ENCODE data around the gene CAPN11. TPM values are rescaled to one million over a fixed set of nuclear protein-coding genes. Genes with fewer than 3 reads are reported as not detected.

The CAPN11 gene
- total and polyA plus RNA-seq, 10 of the 15 experiments (the other 5 are each of a cell fraction or from before 2014, with no cell fraction given): 0.05 to 0.44 (median 0.31) TPM

- WGBS (ENCODE audit: insufficient coverage, insufficient replicate concordance, low lambda C conversion rate, missing lambda C conversion rate): 70% methylated on average over 2 of the region's 2 CpGs
- Histone ChIP-seq H3K27ac (ENCODE audit: control insufficient read depth, insufficient read depth) (no peak overlapping the region), H3K4me1 (ENCODE audit: control insufficient read depth, insufficient read depth, low read length) (peaks cover 6% of the 10 kb centered on the region; the same call in 1 of the 2 replicates), H3K4me3 (no peak overlapping the region), H3K79me2 (ENCODE audit: control insufficient read depth, insufficient read depth, low read length) (peaks cover 17% of the 10 kb centered on the region), H3K9ac (ENCODE audit: control insufficient read depth, insufficient read depth, low read length) (no peak overlapping the region), H4K20me1 (ENCODE audit: control insufficient read depth, insufficient read depth) (no peaks in the 10 kb centered on the region), H3K36me3 (ENCODE audit: control insufficient read depth in 2 of 2, insufficient read depth in 2 of 2, low read length in 1 of 2) (no peaks in the 10 kb centered on the region; a peak in 1 of 4 replicates), H3K4me2 (ENCODE audit: control insufficient read depth, insufficient read depth) (no peak overlapping the region), H3K27me3 (replicated peaks in 1 of 2; ENCODE audit: control insufficient read depth in 2 of 2, insufficient read depth in 2 of 2, low read length in 1 of 2) (no peaks in the 10 kb centered on the region), H2AFZ (ENCODE audit: control insufficient read depth, low read depth, low read length) (no peak overlapping the region), H3K9me3 (replicated peaks; ENCODE audit: control insufficient read depth, insufficient read depth, low read length) (no peaks in the 10 kb centered on the region)
- ATAC-seq (no peak), FAIRE-seq (no peak), DNase-seq (ENCODE audit: low read depth, low spot score) (no peak)
- BruUV-seq (replicated peaks): no TSS peak
- CTCF ChIA-PET: interaction anchor here (1.1 to 2.9 kb wide), 5 partner anchors 10 to 119 kb away, joined by 3 to 11 read pairs (median 5); no protein-coding TSS in a partner anchor
- SMC1A ChIA-PET (ENCODE audit: uncharacterized antibody, unreplicated experiment): interaction anchor here (0.8 to 2.4 kb wide), 3 partner anchors 14 to 34 kb away, joined by 3 to 6 read pairs (median 3); no protein-coding TSS in a partner anchor
- intact Hi-C loops (cut with micrococcal nuclease; ENCODE audit: unreplicated experiment): no loop called here
- RAD21 ChIA-PET (ENCODE audit: unreplicated experiment): interaction anchor here (0.6 kb wide), 1 partner anchor 124 kb away, joined by 3 read pairs; no protein-coding TSS in a partner anchor
- in situ Hi-C loops (cut with MboI): no loop called here
- no peak for TF ChIP-seq RAD21 (IDR thresholded peaks at IDR 0.05; ENCODE audit: insufficient read depth, low read depth, low read length)
- no peak for TF ChIP-seq SUPT20H (IDR thresholded peaks at IDR 0.05; ENCODE audit: borderline replicate concordance, control insufficient read depth, low read depth, low read length)
- TF ChIP-seq, protein P1, sequence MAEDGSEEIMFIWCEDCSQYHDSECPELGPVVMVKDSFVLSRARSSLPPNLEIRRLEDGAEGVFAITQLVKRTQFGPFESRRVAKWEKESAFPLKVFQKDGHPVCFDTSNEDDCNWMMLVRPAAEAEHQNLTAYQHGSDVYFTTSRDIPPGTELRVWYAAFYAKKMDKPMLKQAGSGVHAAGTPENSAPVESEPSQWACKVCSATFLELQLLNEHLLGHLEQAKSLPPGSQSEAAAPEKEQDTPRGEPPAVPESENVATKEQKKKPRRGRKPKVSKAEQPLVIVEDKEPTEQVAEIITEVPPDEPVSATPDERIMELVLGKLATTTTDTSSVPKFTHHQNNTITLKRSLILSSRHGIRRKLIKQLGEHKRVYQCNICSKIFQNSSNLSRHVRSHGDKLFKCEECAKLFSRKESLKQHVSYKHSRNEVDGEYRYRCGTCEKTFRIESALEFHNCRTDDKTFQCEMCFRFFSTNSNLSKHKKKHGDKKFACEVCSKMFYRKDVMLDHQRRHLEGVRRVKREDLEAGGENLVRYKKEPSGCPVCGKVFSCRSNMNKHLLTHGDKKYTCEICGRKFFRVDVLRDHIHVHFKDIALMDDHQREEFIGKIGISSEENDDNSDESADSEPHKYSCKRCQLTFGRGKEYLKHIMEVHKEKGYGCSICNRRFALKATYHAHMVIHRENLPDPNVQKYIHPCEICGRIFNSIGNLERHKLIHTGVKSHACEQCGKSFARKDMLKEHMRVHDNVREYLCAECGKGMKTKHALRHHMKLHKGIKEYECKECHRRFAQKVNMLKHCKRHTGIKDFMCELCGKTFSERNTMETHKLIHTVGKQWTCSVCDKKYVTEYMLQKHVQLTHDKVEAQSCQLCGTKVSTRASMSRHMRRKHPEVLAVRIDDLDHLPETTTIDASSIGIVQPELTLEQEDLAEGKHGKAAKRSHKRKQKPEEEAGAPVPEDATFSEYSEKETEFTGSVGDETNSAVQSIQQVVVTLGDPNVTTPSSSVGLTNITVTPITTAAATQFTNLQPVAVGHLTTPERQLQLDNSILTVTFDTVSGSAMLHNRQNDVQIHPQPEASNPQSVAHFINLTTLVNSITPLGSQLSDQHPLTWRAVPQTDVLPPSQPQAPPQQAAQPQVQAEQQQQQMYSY (CRISPR knock-in tag; IDR thresholded peaks at IDR 0.05): no peak
- no peak for TF ChIP-seq CTCF (IDR thresholded peaks at IDR 0.05 in 2 of 3, conservative IDR thresholded peaks at IDR 0.05 in 1 of 3; ENCODE audit: control insufficient read depth in 2 of 3, extremely low read depth in 1 of 3, insufficient read depth in 1 of 3, low read depth in 3 of 3, low read length in 3 of 3)
- TF ChIP-seq EGR1 (IDR thresholded peaks at IDR 0.05; ENCODE audit: borderline replicate concordance in 1 of 2, low read depth in 2 of 2, low read length in 2 of 2): no peak
- no peak for TF ChIP-seq CHD4 (IDR thresholded peaks at IDR 0.05)
- TF ChIP-seq, protein P2, sequence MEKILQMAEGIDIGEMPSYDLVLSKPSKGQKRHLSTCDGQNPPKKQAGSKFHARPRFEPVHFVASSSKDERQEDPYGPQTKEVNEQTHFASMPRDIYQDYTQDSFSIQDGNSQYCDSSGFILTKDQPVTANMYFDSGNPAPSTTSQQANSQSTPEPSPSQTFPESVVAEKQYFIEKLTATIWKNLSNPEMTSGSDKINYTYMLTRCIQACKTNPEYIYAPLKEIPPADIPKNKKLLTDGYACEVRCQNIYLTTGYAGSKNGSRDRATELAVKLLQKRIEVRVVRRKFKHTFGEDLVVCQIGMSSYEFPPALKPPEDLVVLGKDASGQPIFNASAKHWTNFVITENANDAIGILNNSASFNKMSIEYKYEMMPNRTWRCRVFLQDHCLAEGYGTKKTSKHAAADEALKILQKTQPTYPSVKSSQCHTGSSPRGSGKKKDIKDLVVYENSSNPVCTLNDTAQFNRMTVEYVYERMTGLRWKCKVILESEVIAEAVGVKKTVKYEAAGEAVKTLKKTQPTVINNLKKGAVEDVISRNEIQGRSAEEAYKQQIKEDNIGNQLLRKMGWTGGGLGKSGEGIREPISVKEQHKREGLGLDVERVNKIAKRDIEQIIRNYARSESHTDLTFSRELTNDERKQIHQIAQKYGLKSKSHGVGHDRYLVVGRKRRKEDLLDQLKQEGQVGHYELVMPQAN (conservative IDR thresholded peaks at IDR 0.05): no peak
- TF ChIP-seq RFX5 (IDR thresholded peaks at IDR 0.05; ENCODE audit: low read depth, low read length): no peak
- TF ChIP-seq HDGF (IDR thresholded peaks at IDR 0.05): no peak
- TF ChIP-seq CREM (IDR thresholded peaks at IDR 0.05; ENCODE audit: low read depth): no peak
- no peak for TF ChIP-seq NFYB (IDR thresholded peaks at IDR 0.05; ENCODE audit: insufficient read depth, low read depth, low read length)
- TF ChIP-seq ATF7 (IDR thresholded peaks at IDR 0.05; ENCODE audit: low read depth): no peak
- POLR2A ChIA-PET: interaction anchor here (0.6 to 0.7 kb wide), 2 partner anchors 19 to 407 kb away, joined by 4 read pairs; no protein-coding TSS in a partner anchor
These were observed 26.7 kb upstream of the CAPN11 start for GRCh38 chr6:44131892-44132291.

All from GM12878 (cell line).